Jurkat, Clone E6-1 (cell line): ENCODE results near the gene MTOR.
A peak's percentile ranks its signal among the peaks of the same experiment; 100 is the strongest.
"Not testable (repeated sequence)": the region's sequence is repeated elsewhere in the genome, so short reads cannot be mapped to it uniquely, and the experiment has no call there.

Experiments used
- DNase-seq: peaks from one replicate; pipeline ENCODE4 v3.0.0-alpha.2; 2011; ENCODE audit warnings: low read depth, low spot score
- H3K4me3 ChIP-seq: 2 replicates; pipeline ENCODE4 v1.5.1; 2011; ENCODE audit warnings: mild to moderate bottlenecking, low read length, control low read depth, moderate library complexity

MTOR gene

GRCh38 chr1:11080931-11081330, 181.4 kb downstream of the MTOR start:
- H3K4me3 ChIP-seq, result no peak overlapping the region
- DNase-seq, result no peak

- no peak for DNase-seq
- no peak overlapping the region for H3K4me3 ChIP-seq
Measured at GRCh38 chr1:11078631-11079030, 183.7 kb downstream of the MTOR start.

DNA sequence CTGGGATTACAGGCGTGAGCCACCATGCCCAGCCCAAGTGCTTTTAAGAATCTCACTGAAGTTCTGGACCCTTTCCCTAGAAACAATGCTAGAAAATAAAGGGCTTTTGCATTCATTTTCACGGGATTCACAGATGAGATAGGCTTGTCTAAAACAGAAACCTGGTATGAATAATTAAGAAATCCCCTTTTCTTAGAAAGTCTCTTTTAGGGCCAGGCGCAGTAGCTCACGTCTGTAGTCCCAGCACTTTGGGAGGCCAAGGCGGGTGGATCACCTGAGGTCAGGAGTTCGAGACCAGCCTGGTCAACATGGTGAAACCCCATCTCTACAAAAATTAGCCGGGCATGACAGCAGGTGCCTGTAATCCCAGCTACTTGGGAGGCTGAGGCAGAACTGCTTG, 189.0 kb downstream of the MTOR start:
- H3K4me3 ChIP-seq, DNase-seq: not testable (repeated sequence)

DNA sequence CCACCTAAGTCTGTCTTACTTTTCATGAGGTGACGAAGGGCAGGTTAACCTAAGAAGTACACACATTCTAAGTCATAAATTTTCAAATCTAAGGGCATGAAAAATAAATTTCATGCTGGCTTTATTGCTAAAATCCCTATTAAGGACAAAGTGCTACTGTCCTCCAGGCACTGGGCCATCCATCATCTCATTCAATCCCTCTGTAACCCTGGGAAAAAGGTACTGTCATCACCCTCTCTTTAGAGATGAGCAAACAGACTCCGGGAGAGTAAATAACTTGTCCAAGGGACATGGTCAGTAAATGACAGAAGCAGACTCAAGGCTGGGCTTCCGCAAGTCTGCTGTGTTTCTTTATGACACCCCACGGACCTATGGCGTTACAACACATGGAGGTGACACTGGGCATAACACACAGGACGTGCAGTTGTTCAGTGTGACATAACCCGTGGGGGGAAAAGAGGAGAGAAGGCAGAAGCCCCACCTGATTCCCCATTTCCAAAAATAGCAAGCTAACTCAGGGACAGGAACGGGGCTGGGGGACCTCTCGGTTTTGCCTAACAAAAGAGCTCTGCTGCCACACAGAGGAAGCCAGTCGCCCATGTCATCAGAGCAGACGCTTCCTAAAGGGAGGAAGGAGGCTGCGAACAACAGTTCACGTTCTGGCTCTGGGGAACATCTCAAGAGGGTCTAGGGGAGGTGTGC, 190.0 kb downstream of the MTOR start:
- H3K4me3 ChIP-seq, result no peak overlapping the region
- no peak for DNase-seq

DNA sequence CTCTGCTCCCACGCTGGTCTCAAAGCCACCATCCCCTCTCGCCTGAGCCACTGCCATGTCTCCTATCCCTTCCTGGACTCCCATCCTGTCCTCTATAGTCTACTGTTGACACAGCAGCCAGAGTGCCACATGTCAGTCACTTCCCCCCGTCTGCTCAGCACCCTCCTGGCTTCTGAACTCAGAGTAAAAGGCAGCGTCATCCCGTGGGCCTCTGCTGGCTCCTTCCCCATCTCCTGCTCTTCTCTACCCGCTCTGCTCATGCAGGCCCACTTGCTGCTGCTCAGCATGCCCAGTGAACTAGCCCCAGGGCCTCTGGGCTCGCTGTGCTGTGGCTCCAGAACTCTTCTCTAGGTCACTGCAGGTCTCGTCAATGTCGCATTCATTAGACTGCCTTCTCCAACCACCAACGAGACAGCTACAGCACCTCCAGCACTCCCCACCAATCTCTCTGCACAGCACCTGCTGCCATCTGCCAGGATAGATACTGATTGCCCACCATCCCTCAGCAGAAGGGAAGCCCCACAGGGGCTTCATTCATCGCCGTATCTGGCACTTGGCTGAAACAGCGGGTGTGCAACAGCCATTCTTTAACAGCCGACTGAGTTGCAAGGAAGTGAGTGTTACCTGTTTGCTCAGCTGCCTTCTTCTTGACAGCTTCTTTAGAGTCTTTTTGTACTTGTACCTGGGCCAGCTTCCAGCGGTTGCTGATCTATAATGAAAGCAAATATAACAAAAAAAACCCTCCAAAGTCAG, 190.7 kb downstream of the MTOR start:
- DNase-seq, result no peak

GRCh38 chr1:11070876-11071275, 191.5 kb downstream of the MTOR start:
- no peak overlapping the region for H3K4me3 ChIP-seq
- DNase-seq, result no peak

More for the DNA sequence above, 190.7 kb downstream of the MTOR start:
- H3K4me3 ChIP-seq, result no peak overlapping the region

- no peak overlapping the region for H3K4me3 ChIP-seq
- no peak for DNase-seq
Measured at GRCh38 chr1:11068600-11069473, 193.5 kb downstream of the MTOR start.

DNA sequence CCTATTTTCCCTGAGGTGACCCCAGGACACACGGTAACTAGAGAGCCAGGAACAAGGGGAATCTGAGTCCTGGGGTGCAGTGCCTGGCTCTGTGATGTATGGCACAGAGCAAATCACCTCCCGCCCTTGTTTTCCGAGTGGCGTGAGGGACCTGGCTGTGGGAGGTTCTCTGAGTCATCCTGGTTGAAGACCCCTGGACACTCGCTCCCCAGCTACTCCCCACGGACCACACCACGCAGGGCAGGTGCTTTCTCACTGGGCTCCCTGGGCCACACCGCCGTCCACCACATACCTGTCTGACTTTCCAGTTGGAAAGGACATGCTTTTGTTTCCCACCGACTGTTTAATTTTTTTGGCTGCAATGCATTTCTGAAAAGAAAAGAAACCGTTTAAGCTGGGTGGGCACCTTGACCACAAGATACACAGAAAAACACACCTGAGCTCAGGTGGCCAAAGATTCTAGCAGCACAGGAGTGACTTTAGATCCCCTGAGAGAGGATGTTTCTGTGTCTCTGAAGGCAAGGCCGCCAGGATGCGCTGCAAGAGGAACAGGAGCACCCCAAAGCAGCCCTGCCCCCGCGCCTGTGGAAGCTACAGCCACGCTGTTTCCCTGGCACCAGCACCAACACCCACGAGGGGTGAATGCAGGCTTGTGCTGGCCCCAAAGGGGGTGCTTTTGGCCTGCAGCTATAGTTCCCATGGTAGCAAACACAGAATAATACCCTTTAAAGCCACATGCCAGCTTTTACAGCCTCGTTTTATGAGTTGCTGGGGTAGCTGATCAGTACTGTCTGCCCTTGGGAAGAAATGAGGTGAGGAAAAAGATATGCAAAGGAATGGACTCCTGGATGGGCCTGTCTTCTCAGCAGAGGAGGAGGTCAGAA, 194.4 kb downstream of the MTOR start:
- H3K4me3 ChIP-seq, result no peak overlapping the region
- DNase-seq, result no peak

DNA sequence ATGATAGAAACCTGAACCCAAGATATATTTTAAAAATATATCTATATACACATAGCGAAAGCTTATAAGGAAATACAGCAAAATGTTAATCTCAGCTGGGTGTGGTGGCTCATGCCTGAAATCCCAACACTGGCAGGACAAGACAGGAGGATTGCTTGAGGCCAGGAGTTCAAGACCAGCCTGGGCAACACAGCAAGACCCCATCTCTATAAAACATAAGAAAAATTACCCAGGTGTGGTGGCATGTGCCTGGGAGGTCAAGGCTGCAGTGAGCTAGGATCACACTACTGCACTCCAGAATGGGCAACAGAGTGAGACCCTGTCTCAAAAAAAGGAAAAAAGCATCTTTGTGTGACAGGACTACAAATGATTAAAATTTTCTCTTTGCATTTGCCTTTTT, 196.6 kb downstream of the MTOR start:
- no peak for DNase-seq

DNA sequence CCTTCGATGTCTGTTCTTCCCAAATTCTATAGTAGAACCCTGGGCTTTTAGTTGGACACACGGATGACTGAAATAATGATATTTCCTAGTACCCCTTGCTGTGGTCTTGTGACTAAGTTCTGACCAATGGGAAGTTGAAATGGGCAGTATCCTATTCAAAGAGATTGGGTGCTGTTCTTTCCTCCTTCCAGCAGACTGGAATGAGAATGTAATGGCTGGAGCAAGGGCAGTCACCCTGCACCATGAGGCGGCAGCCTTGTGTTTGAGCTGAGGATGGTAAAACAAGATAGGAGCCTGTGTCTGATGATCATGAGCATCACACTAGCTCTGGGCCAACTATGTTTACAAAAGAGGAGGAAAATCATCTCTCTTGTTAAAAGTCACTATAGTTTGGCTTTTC, 197.4 kb downstream of the MTOR start:
- no peak for DNase-seq
- H3K4me3 ChIP-seq, result no peak overlapping the region

More for the DNA sequence above, 196.6 kb downstream of the MTOR start:
- no peak overlapping the region for H3K4me3 ChIP-seq

- H3K4me3 ChIP-seq, result not testable (repeated sequence)
- peak; percentile 21 for DNase-seq
Measured at GRCh38 chr1:11063937-11064537, 198.3 kb downstream of the MTOR start.

DNA sequence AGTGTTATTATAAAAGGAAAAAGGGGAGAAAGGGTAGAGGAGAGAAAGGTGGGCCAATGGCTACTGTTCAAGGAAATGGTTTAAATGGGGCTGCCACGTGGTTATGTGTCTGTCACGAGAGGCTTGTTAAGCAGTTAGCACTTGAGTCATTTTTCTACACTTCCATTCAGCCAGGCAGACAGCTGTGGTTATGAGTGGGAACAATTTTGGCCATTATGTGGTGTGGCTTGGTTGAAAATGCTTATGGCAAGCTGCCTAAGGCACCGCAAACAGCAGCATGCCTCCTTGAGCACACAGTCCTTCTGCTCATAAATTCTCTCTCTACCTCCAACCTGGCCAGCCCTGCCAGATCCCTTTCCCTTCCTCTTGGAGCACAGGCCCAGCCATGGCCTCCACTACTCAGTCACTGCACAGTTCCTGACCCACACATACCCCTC, 199.4 kb downstream of the MTOR start:
- peak; percentile 18 for DNase-seq
- no peak overlapping the region for H3K4me3 ChIP-seq

- DNase-seq, result no peak
- no peak overlapping the region for H3K4me3 ChIP-seq
Measured at GRCh38 chr1:11061652-11062365, 200.5 kb downstream of the MTOR start.

DNA sequence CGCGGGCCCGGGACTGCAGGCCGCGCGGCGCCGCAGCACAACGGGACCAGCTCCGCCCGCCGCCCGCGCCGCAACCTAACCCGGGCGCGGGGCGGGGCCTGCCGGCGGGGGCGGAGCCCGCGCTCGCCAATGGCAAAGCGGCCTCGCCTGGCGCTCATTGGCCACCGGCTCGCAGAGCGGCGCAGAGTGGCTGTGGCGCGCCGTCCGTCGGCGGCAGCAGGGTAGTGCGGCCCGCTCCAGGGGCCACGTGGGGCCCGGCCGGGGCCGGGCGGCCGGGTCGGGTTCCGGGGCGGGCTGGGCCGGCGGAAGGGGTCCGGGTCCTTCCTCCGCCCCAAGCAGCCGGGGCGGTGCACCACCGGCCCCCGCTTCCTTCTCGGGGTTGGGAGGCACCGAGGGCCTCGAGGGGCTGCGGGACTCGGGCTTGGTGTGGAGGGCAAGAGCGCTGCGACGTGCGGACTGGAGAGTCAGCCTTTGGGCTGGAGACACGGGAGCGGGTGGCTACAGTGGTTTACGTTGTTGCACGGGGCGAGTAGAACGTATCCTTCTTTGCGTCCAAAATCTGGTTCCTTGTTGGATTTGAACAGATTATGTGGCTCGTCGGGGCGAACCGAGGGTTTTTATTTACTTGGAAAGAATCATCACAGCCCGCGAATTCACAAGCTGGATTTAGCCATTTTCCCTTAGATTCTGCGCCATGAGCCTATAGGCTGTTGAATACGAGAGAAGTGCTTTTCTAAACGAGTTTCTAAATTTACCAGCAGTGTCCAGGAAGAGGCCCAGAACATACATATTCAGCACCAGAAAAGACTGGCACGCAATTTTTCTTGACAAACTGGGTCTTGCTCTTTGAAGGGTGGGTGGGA, 202.2 kb downstream of the MTOR start, which contains the start of gene SRM:
SRM (minus strand) TSS at position 51 of the 863 bp plus-strand sequence. CDS start 75 bp downstream, outside the sequence.
- DNase-seq, result peak; percentile 82
- peak within 1 kb of the TSS; percentile 90 for H3K4me3 ChIP-seq

GRCh38 chr1:11059155-11059967, 203.0 kb downstream of the MTOR start:
- H3K4me3 ChIP-seq, result peak overlapping the region; percentile 90
- DNase-seq, result no peak

DNA sequence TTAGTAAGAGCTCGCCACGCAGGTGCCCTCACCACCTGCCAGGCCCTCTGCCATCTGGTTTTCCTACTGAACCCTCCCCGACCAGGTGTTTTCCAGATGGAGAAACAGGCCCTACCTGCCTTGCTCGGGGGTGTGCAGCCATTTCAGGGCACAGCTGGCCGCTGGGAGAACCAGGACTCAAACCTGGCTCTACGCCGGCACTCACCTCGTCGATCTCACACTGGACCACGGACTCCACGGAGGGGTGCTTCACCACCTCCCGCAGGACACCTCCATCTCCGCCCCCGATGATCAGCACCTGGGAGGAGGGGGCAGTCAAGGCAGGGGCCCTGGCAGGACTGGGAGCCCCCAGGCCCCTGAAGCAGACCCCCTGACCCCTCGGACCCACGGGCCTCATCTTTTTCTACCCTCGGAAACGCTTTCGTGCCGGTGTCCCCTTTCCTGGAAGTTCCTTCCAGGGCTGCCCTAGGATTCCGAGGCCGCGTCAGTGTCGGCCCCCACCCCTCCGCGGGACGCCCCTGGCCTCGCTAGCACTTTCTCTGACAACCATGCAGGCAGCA, 203.7 kb downstream of the MTOR start:
- no peak for DNase-seq
- peak overlapping the region; percentile 90 for H3K4me3 ChIP-seq
